WERI-Rb-1 (cell line): ENCODE measurements around the gene MGAT5.

Source experiments
- DNase-seq: peaks from one replicate; pipeline ENCODE4 v3.0.0-alpha.2; 2020
- H3K27ac ChIP-seq: fragments of 250-450 bp; sonication (Bioruptor Pico); 2 replicates; pipeline ENCODE4 v1.5.1; 2020; ENCODE audit warnings: mild to moderate bottlenecking, moderate library complexity
- H3K27me3 ChIP-seq: fragments of 250-450 bp; sonication (Bioruptor Pico); 2 replicates; pipeline ENCODE4 v1.5.1; 2021; ENCODE audit warnings: mild to moderate bottlenecking, low read depth, moderate library complexity; ENCODE audit not compliant: insufficient read depth, severe bottlenecking
- H3K36me3 ChIP-seq: fragments of 250-450 bp; sonication (Bioruptor Pico); 2 replicates; pipeline ENCODE4 v1.5.1; 2020; ENCODE audit warnings: mild to moderate bottlenecking, moderate library complexity
- H3K4me3 ChIP-seq: 2 replicates; pipeline ENCODE4 v1.5.1; 2011; ENCODE audit warnings: low read depth, mild to moderate bottlenecking, control low read depth, low read length
- H3K9me3 ChIP-seq: fragments of 250-450 bp; sonication (Bioruptor Pico); 2 replicates; pipeline ENCODE4 v1.5.1; 2021; ENCODE audit warnings: mild to moderate bottlenecking, moderate library complexity; ENCODE audit not compliant: severe bottlenecking
- CTCF ChIP-seq: IDR thresholded peaks from 2 replicates; pipeline ENCODE4 v1.5.1; 2011; ENCODE audit warnings: low read depth, mild to moderate bottlenecking, control low read depth, inconsistent platforms, low read length

The MGAT5 gene

GRCh38 chr2:134226601-134227000 lies 27.3 kb upstream of the MGAT5 start:
- Histone ChIP-seq H3K36me3 (no peaks in the 10 kb centered on the region), H3K27me3 (no peaks in the 10 kb centered on the region), H3K4me3 (no peak overlapping the region), H3K27ac (no peak overlapping the region), H3K9me3 (peaks cover 5% of the 10 kb centered on the region)
- no peak for DNase-seq
- TF ChIP-seq CTCF: no peak

GRCh38 chr2:134227666-134228065 lies 26.2 kb upstream of the MGAT5 start:
- no peaks in the 10 kb centered on the region for H3K27me3 ChIP-seq
- H3K9me3 ChIP-seq: peaks cover 5% of the 10 kb centered on the region
- DNase-seq: no peak
- no peak overlapping the region for H3K27ac ChIP-seq
- no peak for TF ChIP-seq CTCF
- no peaks in the 10 kb centered on the region for H3K36me3 ChIP-seq
- H3K4me3 ChIP-seq: no peak overlapping the region

- Histone ChIP-seq H3K4me3 (no peak overlapping the region), H3K27ac (no peak overlapping the region), H3K36me3 (no peaks in the 10 kb centered on the region), H3K9me3 (peaks cover 5% of the 10 kb centered on the region), H3K27me3 (no peaks in the 10 kb centered on the region)
- no peak for DNase-seq
- TF ChIP-seq CTCF: peak; percentile 49
These were observed 25.4 kb upstream of the MGAT5 start for GRCh38 chr2:134228493-134228903.

DNA sequence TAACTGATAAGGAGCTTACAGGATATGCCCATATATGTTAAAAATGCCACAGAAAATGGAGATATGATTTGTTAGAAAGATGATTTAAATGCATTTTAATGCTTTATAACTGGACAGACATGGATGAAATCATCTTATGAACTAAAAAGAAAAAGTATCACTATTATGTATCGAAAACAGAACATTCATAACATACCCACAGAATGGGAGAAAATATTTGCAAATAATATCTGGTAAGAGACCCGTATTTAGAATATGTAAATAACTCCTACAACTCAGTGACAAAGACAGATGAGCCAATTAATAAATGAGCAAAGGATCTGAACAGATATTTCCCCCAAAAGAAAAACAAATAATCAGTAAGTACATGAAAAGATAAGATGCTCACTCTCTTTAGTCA lies 24.3 kb upstream of the MGAT5 start:
- H3K9me3 ChIP-seq: peaks cover 5% of the 10 kb centered on the region
- no peaks in the 10 kb centered on the region for H3K36me3 ChIP-seq
- no peak for TF ChIP-seq CTCF
- no peak overlapping the region for H3K27ac ChIP-seq
- no peak for DNase-seq
- no peaks in the 10 kb centered on the region for H3K27me3 ChIP-seq
- no peak overlapping the region for H3K4me3 ChIP-seq

- DNase-seq: no peak
- Histone ChIP-seq H3K4me3 (no peak overlapping the region), H3K9me3 (peaks cover 5% of the 10 kb centered on the region), H3K27ac (no peak overlapping the region), H3K27me3 (no peaks in the 10 kb centered on the region), H3K36me3 (no peaks in the 10 kb centered on the region)
- no peak for TF ChIP-seq CTCF
These were observed 23.0 kb upstream of the MGAT5 start for GRCh38 chr2:134230885-134231284.

DNA sequence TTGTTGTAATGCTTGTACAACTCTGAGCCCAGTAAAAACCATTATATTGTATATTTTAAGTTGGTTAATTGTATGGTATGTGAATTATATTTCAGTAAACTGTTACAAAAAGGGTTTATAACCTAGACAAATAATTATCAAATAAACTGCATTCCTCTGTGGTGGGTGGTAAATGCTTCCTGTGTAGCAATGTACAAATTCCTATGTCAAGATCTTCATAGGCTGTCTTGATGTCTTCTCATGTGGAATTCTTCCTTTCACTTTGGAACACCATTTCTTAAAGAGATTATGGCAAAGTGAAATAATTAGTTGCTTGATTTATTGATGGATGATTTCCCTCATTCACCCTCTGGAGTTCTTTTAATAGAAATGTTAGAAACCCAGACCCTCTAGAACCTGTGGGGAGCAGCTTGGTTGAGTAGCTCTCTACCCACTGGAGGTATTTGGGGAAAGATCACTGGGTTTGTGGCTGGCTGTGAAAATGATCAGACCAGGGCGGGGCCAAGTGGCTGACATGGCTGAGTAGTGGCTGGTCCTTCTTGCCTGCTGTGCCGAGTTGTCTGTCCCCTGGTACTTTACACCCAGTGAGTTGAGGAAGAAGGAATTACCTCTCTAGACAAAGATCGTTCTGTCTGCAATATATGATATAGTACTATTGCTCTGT lies 22.4 kb upstream of the MGAT5 start:
- Histone ChIP-seq H3K27me3 (no peaks in the 10 kb centered on the region), H3K4me3 (no peak overlapping the region), H3K27ac (no peak overlapping the region), H3K36me3 (no peaks in the 10 kb centered on the region), H3K9me3 (peaks cover 5% of the 10 kb centered on the region)
- no peak for DNase-seq
- no peak for TF ChIP-seq CTCF
